Activated naive CD4-positive, alpha-beta T cell treated with anti-CD3 and anti-CD28 coated beads, Interleukin-2, amount 10 ng/mL, durations not matched to agents 7 days and 5 days (primary cell): Measurements from ENCODE around the gene DOCK2.
"Not testable (repeated sequence)": the region's sequence is repeated elsewhere in the genome, so short reads cannot be mapped to it uniquely, and the experiment has no call there.

Source experiments
- CTCF ChIA-PET: fragments of 350-600 bp; sonication (Branson Sonifier 250); formaldehyde crosslinking; loops from one replicate; lab custom pipeline; 2021; ENCODE audit warnings: antibody characterized with exemption; lab: Charles Lee
- DNase-seq: peaks from one replicate; pipeline ENCODE4 v3.0.0-alpha.2; 2020
- H3K27ac Mint-ChIP-seq: one replicate; pipeline ENCODE4 v1.8.0; 2021; ENCODE audit warnings: mild to moderate bottlenecking, moderate library complexity, mixed read lengths
- H3K27me3 Mint-ChIP-seq: one replicate; pipeline ENCODE4 v1.8.0; 2021; ENCODE audit warnings: mild to moderate bottlenecking, mixed read lengths
- H3K36me3 Mint-ChIP-seq: one replicate; pipeline ENCODE4 v1.8.0; 2021; ENCODE audit warnings: mixed read lengths
- H3K4me1 Mint-ChIP-seq: one replicate; pipeline ENCODE4 v1.8.0; 2021; ENCODE audit warnings: mixed read lengths
- H3K4me3 Mint-ChIP-seq: one replicate; pipeline ENCODE4 v1.8.0; 2021; ENCODE audit warnings: mild to moderate bottlenecking, moderate library complexity, mixed read lengths
- H3K9me3 Mint-ChIP-seq: one replicate; pipeline ENCODE4 v1.8.0; 2021; ENCODE audit warnings: mixed read lengths

Gene DOCK2

DNA sequence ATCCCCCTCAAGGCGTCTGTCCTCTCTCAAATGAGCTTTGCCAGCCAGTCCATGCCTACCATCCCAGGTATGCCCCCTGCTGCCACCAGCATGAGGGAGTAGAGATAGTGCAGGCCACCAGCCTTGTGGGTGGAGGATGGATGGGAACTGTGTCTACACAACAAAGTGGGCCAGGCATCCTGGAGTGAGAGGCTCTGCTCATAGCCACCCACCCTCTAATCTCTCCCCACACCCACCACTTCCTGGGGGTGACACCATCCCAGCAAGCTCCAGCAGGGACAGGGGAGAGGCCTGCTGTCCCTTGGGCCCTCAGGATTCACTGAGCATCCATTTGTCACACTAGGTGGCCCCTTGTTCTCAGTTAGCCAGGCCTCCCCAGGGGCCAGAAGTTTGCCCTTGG is 443.1 kb downstream of the DOCK2 start:
- DNase-seq: no peak
- H3K27me3 Mint-ChIP-seq: no peaks in the 10 kb centered on the region
- no peaks in the 10 kb centered on the region for H3K4me1 Mint-ChIP-seq
- CTCF ChIA-PET: interaction anchor here (1.4 kb wide), 1 partner anchor 9 kb away, joined by 3 read pairs; no protein-coding TSS in a partner anchor
- H3K9me3 Mint-ChIP-seq: no peaks in the 10 kb centered on the region
- no peak overlapping the region for H3K27ac Mint-ChIP-seq
- peaks cover 89% of the 10 kb centered on the region for H3K36me3 Mint-ChIP-seq
- no peak overlapping the region for H3K4me3 Mint-ChIP-seq

DNA sequence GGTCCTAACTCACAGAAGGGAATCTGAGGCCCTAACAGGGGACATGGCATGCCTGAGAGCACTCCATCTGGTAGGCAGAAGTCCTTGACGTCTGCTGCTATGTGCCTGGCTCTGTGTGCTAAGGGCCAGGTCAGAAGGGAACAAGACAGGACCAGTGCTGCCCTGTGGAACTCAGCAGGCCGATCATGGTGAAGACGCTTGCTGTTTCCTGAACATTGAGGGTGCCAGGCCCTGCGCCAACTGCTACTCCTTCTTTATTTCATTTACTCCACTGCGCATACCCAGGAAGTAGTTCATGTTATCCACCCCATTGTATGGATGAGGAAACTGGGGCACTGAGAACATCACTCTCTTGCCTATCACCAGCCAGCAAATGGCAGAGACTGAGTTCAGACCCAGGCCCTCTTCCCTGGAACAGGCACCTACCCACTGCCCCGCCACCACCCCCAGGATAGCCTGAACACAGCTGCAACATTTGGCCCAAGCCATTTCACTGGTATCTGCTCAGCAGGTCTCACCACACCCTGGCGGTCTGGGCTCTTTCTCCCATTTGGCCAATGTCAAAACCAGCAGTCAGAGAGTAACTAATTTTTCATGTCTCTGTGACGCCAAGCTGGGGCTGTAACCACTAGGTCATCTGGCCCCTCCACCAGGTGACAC is 443.8 kb downstream of the DOCK2 start:
- DNase-seq: no peak
- Mint-ChIP-seq H3K27me3 (no peaks in the 10 kb centered on the region), H3K27ac (no peak overlapping the region), H3K9me3 (no peaks in the 10 kb centered on the region), H3K36me3 (peaks cover 89% of the 10 kb centered on the region), H3K4me3 (no peak overlapping the region), H3K4me1 (no peaks in the 10 kb centered on the region)
- CTCF ChIA-PET: interaction anchor here (1.4 kb wide), 1 partner anchor 10 kb away, joined by 3 read pairs; no protein-coding TSS in a partner anchor

- no peak for DNase-seq
- H3K4me3 Mint-ChIP-seq: no peak overlapping the region
- H3K36me3 Mint-ChIP-seq: peaks cover 87% of the 10 kb centered on the region
- H3K4me1 Mint-ChIP-seq: no peaks in the 10 kb centered on the region
- CTCF ChIA-PET: interaction anchor here (0.7 kb wide), 1 partner anchor 337 kb away, joined by 3 read pairs; no protein-coding TSS in a partner anchor
- H3K27me3 Mint-ChIP-seq: no peaks in the 10 kb centered on the region
- no peaks in the 10 kb centered on the region for H3K9me3 Mint-ChIP-seq
- H3K27ac Mint-ChIP-seq: no peak overlapping the region
Measured at GRCh38 chr5:170081616-170082015, 444.5 kb downstream of the DOCK2 start.

GRCh38 chr5:170082701-170083100 is 445.6 kb downstream of the DOCK2 start:
- CTCF ChIA-PET: interaction anchor here (0.7 to 1.3 kb wide), 2 partner anchors 11 to 19 kb away, joined by 3 to 4 read pairs; no protein-coding TSS in a partner anchor
- no peak overlapping the region for H3K27ac Mint-ChIP-seq

DNA sequence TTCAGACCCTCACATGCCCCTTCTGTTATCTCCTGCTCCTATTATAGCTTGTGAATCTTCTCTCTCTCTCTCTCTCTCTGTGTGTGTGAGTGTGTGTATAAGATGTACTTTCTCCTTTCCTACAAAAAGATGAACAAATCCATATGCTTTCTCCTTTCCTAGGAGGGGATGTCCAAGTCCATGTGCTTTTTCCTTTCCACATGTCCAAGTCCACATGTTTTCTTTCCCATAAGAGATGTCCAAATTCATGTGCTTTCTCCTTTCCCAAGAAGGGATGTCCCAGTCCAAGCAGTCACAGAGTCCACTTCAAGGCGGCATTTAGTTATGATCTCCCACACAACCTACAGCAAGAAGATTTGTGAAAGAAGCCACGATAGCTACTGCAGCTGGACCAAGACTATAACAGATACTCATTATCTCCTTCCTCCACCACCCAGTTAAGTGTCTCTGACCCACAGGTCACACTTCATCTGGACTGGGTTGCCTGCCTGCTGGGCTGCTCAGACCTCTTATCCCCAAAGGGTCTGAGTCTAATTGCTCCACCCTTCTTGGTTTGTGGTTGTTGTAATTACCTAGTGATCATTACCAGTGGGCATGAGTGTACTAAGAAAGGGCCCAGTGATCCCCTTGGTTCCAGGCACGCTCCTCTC is 450.2 kb downstream of the DOCK2 start:
- Mint-ChIP-seq H3K9me3 (no peaks in the 10 kb centered on the region), H3K4me3 (no peak overlapping the region), H3K27me3 (no peaks in the 10 kb centered on the region), H3K36me3 (peaks cover 54% of the 10 kb centered on the region), H3K27ac (no peak overlapping the region), H3K4me1 (no peaks in the 10 kb centered on the region)
- no peak for DNase-seq
- CTCF ChIA-PET: interaction anchor here (0.5 kb wide), 1 partner anchor 1326 kb away, joined by 3 read pairs; no protein-coding TSS in a partner anchor

More at GRCh38 chr5:170082701-170083100, 445.6 kb downstream of the DOCK2 start:
- Mint-ChIP-seq H3K36me3 (peaks cover 86% of the 10 kb centered on the region), H3K4me3 (no peak overlapping the region), H3K9me3 (no peaks in the 10 kb centered on the region), H3K4me1 (no peaks in the 10 kb centered on the region), H3K27me3 (no peaks in the 10 kb centered on the region)
- DNase-seq: no peak

DNA sequence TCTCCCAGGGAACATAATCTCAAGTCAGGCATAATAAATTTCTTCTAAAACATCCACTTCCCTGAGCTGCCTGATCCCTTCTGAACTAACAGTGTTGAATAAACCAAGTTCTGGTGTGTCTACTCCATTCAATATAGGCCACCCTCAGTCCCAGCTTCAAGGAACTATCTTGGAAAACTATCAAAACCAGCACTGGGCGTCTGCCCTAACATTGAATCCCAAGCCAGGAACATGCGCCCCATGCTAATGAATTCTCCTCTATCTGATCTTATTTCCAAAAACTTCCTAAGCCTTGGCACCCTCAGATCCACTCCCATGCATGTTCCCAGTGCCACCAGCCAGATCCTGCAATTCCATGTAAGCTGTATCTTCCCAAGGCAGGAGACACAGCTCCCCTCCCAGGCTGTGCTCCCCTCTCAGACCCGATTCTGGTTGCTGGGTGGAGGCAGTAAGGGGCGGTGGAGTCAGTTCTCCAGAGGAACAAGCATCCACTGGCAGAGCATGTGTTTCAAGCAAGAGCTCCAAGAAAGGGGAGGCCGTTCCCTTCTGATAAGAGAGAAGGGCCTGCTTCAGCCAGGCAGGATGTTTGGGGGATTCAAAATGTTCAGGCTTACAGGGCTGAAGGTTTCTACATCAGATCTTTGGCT is 455.5 kb downstream of the DOCK2 start:
- Mint-ChIP-seq H3K27ac (no peak overlapping the region), H3K9me3 (no peaks in the 10 kb centered on the region), H3K4me1 (no peaks in the 10 kb centered on the region), H3K27me3 (peaks cover 8% of the 10 kb centered on the region), H3K36me3 (peaks cover 9% of the 10 kb centered on the region), H3K4me3 (no peak overlapping the region)
- no peak for DNase-seq
- CTCF ChIA-PET: interaction anchor here (1.0 to 1.3 kb wide), 2 partner anchors 91 to 246 kb away, joined by 3 to 4 read pairs; no protein-coding TSS in a partner anchor

DNA sequence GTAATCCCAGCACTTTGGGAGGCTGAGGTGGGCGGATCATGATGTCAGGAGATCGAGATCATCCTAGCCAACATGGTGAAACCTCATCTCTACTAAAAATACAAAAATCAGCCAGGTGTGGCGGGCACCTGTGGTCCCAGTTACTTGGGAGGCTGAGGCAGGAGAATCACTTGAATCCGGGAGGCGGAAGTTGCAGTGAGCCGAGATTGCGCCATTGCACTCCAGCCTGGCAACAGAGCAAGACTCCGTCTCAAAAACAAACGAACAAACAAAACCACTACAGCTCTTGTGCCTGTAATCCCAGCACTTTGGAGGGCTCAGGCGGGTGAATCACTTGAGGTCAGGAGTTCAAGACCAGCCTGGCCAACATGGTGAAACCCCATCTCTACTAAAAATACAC is 457.3 kb downstream of the DOCK2 start:
- H3K27ac Mint-ChIP-seq, H3K9me3 Mint-ChIP-seq, CTCF ChIA-PET, H3K4me1 Mint-ChIP-seq, DNase-seq, H3K4me3 Mint-ChIP-seq, H3K36me3 Mint-ChIP-seq: not testable (repeated sequence)
- peaks cover 22% of the 10 kb centered on the region for H3K27me3 Mint-ChIP-seq

- H3K36me3 Mint-ChIP-seq: no peaks in the 10 kb centered on the region
- H3K27me3 Mint-ChIP-seq: peaks cover 32% of the 10 kb centered on the region
- no peak overlapping the region for H3K4me3 Mint-ChIP-seq
- H3K27ac Mint-ChIP-seq: no peak overlapping the region
- H3K9me3 Mint-ChIP-seq: peaks cover 3% of the 10 kb centered on the region
- no peaks in the 10 kb centered on the region for H3K4me1 Mint-ChIP-seq
- CTCF ChIA-PET: interaction anchor here (1.5 kb wide), 1 partner anchor 25 kb away, joined by 4 read pairs; no protein-coding TSS in a partner anchor
- DNase-seq: no peak
Measured at GRCh38 chr5:170095646-170096045, 458.6 kb downstream of the DOCK2 start.

DNA sequence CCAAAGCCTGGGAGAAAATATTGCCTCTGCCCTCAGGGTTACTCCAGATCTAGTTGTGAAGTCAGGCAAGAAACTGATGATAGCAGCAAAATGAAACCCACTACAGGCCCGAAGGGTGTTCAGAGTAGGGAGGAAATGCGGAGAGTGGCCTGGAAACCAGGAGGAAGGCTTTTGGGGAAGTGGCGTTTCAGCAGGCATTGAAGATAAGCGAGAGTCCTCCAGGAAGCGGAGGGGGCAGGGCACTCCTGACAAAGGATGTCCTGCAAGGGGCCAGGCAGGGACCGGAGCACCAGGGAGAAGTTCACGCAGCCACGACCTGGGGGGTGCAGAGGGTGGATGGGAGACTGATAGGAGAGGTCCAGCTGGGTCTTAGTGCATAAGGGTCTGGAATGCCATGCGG is 460.9 kb downstream of the DOCK2 start:
- Mint-ChIP-seq H3K36me3 (no peaks in the 10 kb centered on the region), H3K4me3 (no peak overlapping the region), H3K9me3 (peaks cover 3% of the 10 kb centered on the region), H3K27ac (no peak overlapping the region), H3K4me1 (no peaks in the 10 kb centered on the region), H3K27me3 (peaks cover 29% of the 10 kb centered on the region)
- no peak for DNase-seq
- CTCF ChIA-PET: interaction anchor here (0.8 to 1.2 kb wide), 3 partner anchors 85 to 87 kb away, joined by 3 to 5 read pairs (median 3); no protein-coding TSS in a partner anchor

GRCh38 chr5:170100066-170100943 is 463.2 kb downstream of the DOCK2 start:
- Mint-ChIP-seq H3K9me3 (peaks cover 3% of the 10 kb centered on the region), H3K36me3 (no peaks in the 10 kb centered on the region), H3K4me3 (no peak overlapping the region), H3K27me3 (peaks cover 38% of the 10 kb centered on the region), H3K4me1 (no peaks in the 10 kb centered on the region), H3K27ac (no peak overlapping the region)
- CTCF ChIA-PET: interaction anchor here (0.7 to 3.5 kb wide), 23 partner anchors 10 to 513 kb away, joined by 3 to 34 read pairs (median 4); no protein-coding TSS in a partner anchor
- peak; percentile 81 for DNase-seq

DNA sequence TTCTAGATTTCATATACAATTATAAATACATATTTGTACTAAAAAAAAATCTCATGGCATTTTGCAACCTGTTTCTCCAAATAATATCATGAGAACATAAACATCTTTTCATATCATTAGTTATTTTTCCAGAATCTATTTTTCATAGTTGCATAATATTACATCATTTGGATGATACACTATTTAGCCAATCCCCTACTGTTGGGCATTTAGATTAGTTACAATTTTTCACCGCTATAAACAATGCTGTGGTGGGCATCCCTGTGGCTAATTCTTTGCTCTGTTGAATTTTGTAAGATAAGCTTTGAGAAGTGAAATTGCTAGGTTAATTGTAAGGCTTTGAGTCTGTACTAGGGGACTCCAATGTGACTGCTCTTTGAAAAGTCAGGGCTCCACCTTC is 466.4 kb downstream of the DOCK2 start:
- DNase-seq: no peak
- Mint-ChIP-seq H3K4me1 (no peaks in the 10 kb centered on the region), H3K27ac (no peak overlapping the region), H3K9me3 (peaks cover 3% of the 10 kb centered on the region), H3K4me3 (no peak overlapping the region), H3K36me3 (no peaks in the 10 kb centered on the region), H3K27me3 (peaks cover 53% of the 10 kb centered on the region)
- CTCF ChIA-PET: no interaction called here

DNA sequence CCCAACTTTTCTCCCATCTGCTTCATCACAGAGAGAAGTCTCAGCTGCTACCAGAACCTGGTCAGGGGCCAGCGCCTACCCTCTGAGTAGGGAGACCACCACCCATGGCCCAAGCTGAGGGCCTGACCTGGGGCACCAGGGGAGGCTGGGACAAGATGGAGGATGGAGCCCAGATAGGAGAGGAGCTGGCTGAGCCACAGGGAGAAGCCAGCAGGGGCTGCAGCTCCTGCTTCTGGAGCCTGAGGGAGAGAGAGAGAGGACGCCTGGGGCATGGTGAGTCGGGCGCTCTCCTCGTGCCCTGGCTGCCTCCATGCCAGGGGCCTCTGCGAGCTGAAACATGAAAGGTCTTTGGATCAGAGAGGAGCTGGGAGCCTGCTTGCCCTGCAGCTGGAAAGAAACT is 467.2 kb downstream of the DOCK2 start:
- no peaks in the 10 kb centered on the region for H3K4me1 Mint-ChIP-seq
- no peaks in the 10 kb centered on the region for H3K36me3 Mint-ChIP-seq
- no peak overlapping the region for H3K27ac Mint-ChIP-seq
- peak; percentile 3 for DNase-seq
- CTCF ChIA-PET: no interaction called here
- no peak overlapping the region for H3K4me3 Mint-ChIP-seq
- no peaks in the 10 kb centered on the region for H3K9me3 Mint-ChIP-seq
- peaks cover 48% of the 10 kb centered on the region for H3K27me3 Mint-ChIP-seq

- CTCF ChIA-PET: no interaction called here
- no peak overlapping the region for H3K27ac Mint-ChIP-seq
- DNase-seq: peak; percentile 10
- H3K27me3 Mint-ChIP-seq: peaks cover 45% of the 10 kb centered on the region
- H3K36me3 Mint-ChIP-seq: no peaks in the 10 kb centered on the region
- H3K9me3 Mint-ChIP-seq: no peaks in the 10 kb centered on the region
- H3K4me3 Mint-ChIP-seq: no peak overlapping the region
- H3K4me1 Mint-ChIP-seq: no peaks in the 10 kb centered on the region
Measured at GRCh38 chr5:170104710-170105109, 467.6 kb downstream of the DOCK2 start.
